GM12872 (cell line): Measurements from ENCODE around the gene ZBTB8B.

Experiments
- TF ChIP-seq, protein P1 (sequence below): IDR thresholded peaks from 3 replicates; pipeline ENCODE4 v1.5.1; 2011; ENCODE audit warnings: low read depth, mild to moderate bottlenecking, low read length, moderate library complexity; ENCODE audit not compliant: insufficient read depth

The ZBTB8B gene

DNA sequence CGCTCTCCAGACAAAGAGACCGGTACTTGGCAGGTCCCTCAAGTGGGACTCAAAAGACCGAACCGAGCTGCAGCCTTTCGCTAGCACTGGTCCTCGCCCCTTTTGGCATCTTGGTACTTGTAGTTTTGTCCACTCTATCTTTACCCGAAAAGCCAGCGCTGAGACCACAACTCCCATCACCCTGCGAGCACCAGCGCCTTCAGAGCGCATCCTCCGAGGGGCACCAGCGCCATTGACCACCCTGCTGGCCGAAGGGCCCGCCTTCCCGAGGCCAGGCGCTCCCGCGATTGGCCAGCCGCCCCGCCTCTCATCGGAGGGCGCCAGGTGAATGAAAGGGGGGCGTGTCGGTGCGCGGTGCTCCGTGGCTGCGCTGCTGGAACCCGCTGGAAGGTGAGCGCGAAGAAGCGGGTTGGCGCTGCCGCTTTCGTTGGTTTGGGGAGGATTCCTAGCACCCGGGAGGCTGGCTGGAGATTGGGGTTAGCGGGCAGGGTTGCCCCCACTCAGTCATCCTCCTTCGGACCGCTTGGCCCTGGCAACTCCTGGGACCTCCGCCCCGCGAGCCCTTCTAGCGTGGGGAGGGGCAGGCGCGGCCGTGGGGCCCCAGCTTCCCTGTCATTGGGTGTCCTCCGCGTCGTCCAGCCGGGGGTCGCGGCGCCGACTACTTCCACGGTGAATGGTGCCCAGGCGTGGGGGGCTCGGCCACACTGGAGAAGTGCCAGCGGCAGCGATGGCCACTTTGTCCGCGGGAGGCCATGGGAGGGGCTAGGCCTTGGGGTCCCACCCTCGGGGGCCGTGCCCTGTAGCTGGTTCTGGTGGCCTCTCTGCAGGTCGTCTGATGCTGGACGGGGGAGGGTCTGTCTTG, at the start of gene ZBTB8B:
Gene ZBTB8B (plus strand): TSS at position 357 of the 862 bp plus-strand sequence. CDS start 5,553 bp downstream, outside the sequence.
- TF ChIP-seq, protein P1, sequence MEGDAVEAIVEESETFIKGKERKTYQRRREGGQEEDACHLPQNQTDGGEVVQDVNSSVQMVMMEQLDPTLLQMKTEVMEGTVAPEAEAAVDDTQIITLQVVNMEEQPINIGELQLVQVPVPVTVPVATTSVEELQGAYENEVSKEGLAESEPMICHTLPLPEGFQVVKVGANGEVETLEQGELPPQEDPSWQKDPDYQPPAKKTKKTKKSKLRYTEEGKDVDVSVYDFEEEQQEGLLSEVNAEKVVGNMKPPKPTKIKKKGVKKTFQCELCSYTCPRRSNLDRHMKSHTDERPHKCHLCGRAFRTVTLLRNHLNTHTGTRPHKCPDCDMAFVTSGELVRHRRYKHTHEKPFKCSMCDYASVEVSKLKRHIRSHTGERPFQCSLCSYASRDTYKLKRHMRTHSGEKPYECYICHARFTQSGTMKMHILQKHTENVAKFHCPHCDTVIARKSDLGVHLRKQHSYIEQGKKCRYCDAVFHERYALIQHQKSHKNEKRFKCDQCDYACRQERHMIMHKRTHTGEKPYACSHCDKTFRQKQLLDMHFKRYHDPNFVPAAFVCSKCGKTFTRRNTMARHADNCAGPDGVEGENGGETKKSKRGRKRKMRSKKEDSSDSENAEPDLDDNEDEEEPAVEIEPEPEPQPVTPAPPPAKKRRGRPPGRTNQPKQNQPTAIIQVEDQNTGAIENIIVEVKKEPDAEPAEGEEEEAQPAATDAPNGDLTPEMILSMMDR, result no peak

DNA sequence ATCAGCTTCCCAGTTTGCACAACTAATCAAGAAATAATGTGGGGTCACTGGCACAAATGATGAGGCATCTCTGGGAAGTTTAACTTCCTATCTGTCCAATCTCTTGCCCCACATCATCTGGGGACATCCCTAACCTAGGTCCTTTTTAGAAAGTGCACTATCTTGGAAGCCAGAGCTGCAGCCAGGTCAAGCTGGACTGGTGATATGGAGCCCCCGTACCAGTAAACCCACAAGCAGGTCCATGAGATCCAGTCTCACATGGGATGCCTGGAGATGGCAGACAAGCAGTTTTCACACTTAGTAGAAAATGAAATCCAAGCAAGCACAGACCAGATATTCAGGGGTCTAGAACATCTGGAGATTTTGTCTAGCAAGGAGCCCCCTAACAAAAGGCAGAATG, 43.1 kb upstream of the ZBTB8B start:
- TF ChIP-seq, protein P1, result no peak

- TF ChIP-seq, protein P1, result no peak
Measured at GRCh38 chr1:32426489-32427255, 38.2 kb upstream of the ZBTB8B start.

DNA sequence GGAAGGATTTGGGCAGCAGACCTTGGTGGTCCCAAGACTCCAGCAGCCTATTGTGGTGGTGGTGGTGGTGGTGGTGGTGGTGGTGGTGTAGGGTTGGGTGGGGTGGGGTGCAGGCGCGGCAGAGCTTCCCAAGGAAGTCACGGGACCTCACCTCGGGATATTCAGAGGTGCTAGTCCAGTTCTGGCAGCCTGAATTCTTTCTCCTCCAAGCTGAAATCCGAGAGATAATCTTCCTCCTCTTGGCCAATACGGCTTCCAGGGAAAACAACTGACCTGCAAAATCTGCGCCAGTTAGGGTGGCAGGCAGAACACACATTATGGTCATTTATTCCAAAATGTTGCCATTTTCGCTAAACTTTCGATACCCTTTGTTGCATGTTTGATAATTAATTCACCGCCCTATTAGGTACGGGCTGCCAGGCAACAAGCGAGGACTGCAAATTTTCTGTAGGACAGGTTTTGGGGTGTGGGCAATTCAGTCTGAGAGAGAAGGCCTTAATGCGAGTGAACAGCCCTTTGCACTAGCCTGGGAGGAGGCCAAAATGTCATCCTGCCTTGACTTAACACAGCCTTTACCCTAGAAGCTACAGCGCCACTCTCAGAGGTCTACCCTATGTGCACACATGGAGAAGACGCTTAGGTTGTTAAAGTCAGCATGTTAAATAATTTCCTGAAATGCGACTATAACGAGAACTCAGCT, 37.5 kb upstream of the ZBTB8B start:
- TF ChIP-seq, protein P1, result no peak

GRCh38 chr1:32431736-32432400, 33.0 kb upstream of the ZBTB8B start:
- TF ChIP-seq, protein P1, result no peak

GRCh38 chr1:32438136-32438535, 26.7 kb upstream of the ZBTB8B start:
- TF ChIP-seq, protein P1, result no peak
